ENCODE measurements around the gene COL23A1. TPM values are rescaled to one million over a fixed set of nuclear protein-coding genes. Genes with fewer than 3 reads are reported as not detected.

The COL23A1 gene
- polyA plus RNA-seq, 3 donors = 0.11 to 0.21 TPM; not detected in 1

DNA sequence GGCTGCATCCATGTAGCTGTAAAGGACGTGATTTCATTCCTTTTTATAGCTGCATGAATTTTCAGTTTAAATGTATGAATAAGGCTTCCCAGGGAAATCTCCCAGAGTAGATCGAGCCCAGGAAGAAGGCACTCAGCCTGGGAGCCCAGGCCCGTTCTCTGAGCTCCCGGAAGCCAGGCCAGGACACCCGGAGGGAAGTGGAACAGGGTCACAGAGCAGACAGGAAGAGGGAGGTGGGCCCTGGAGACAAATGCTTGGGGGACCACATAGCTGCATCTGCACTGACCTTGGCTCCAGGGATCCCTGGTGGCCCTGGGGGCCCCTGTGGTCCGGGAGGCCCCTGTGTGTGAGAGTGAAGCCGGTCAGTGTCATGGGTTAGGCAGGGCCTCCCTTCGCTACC is 337.9 kb downstream of the COL23A1 start:
- DNase-seq = no peak
- Histone ChIP-seq H3K9me3 (replicated peaks in 1 of 2; ENCODE audit: control insufficient read depth in 1 of 2, insufficient read depth in 1 of 2, low read length in 2 of 2) (no peaks in the 10 kb centered on the region), H3K4me1 (ENCODE audit: control insufficient read depth in 1 of 2, insufficient read depth in 2 of 2, low read length in 2 of 2) (peaks cover 0 to 20% of the 10 kb centered on the region in 2 donors), H3K4me2 (replicated peaks; ENCODE audit: extremely low read depth, low read length, poor library complexity, severe bottlenecking) (no peak overlapping the region), H3K4me3 (replicated peaks in 1 of 3; ENCODE audit: low read depth in 2 of 3, low read length in 3 of 3) (no peak overlapping the region), H2AFZ (ENCODE audit: insufficient read depth, low read depth, low read length, poor library complexity, severe bottlenecking) (no peak overlapping the region), H3K27ac (ENCODE audit: low read depth in 1 of 2, low read length in 2 of 2) (no peak overlapping the region), H3K27me3 (ENCODE audit: control insufficient read depth in 2 of 2, insufficient read depth in 2 of 2, low read length in 2 of 2) (no peaks in the 10 kb centered on the region), H3K79me2 (ENCODE audit: insufficient read depth, low read length) (no peaks in the 10 kb centered on the region), H3K9ac (ENCODE audit: insufficient read depth, low read length, poor library complexity, severe bottlenecking) (no peak overlapping the region), H3K36me3 (replicated peaks in 1 of 2; ENCODE audit: control insufficient read depth in 1 of 2, insufficient read depth in 2 of 2, low read length in 2 of 2) (no peaks in the 10 kb centered on the region), H4K20me1 (ENCODE audit: insufficient read depth, low read length) (no peaks in the 10 kb centered on the region)
- Mint-ChIP-seq H3K36me3 (no peaks in the 10 kb centered on the region), H3K27ac (no peak overlapping the region), H3K4me1 (peaks cover 3% of the 10 kb centered on the region), H3K4me3 (no peak overlapping the region), H3K27me3 (ENCODE audit: low read depth in 3 of 3) (peaks cover 0 to 4% (median 1%) of the 10 kb centered on the region in 3 donors), H3K9me3 (no peaks in the 10 kb centered on the region)
- intact Hi-C loops (cut with micrococcal nuclease) = no loop called here
- TF ChIP-seq, protein P1, sequence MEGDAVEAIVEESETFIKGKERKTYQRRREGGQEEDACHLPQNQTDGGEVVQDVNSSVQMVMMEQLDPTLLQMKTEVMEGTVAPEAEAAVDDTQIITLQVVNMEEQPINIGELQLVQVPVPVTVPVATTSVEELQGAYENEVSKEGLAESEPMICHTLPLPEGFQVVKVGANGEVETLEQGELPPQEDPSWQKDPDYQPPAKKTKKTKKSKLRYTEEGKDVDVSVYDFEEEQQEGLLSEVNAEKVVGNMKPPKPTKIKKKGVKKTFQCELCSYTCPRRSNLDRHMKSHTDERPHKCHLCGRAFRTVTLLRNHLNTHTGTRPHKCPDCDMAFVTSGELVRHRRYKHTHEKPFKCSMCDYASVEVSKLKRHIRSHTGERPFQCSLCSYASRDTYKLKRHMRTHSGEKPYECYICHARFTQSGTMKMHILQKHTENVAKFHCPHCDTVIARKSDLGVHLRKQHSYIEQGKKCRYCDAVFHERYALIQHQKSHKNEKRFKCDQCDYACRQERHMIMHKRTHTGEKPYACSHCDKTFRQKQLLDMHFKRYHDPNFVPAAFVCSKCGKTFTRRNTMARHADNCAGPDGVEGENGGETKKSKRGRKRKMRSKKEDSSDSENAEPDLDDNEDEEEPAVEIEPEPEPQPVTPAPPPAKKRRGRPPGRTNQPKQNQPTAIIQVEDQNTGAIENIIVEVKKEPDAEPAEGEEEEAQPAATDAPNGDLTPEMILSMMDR (IDR thresholded peaks at IDR 0.05) = no peak
- WGBS (ENCODE audit: insufficient coverage) = 39% methylated on average over 4 of the region's 8 CpGs

DNA sequence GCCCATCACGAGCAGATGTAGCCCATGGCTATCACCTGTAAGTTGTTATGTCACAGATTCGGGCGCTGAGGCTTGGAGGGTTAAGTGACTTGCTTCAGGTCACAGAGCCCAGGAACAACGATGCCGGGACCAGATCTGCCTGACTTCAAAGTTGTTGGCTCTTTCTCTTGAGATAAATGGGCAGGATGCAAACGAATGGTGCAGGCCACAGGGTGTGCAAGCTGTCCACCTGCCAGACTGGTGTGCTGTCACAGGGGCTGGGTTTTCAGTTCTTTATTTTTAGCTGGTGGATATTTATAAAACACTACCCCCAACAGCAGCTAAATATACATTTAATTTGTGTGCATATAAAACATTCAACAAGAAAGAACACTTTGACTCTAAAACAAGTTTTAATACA is 339.9 kb downstream of the COL23A1 start:
- peaks cover 3% of the 10 kb centered on the region for H3K4me1 Mint-ChIP-seq
- no peak overlapping the region for H3K27ac ChIP-seq (ENCODE audit: low read depth in 1 of 2, low read length in 2 of 2)
- TF ChIP-seq, protein P1 (IDR thresholded peaks at IDR 0.05) = no peak
- 97% methylated on average over 5 of the region's 6 CpGs for WGBS (ENCODE audit: insufficient coverage)
- H3K36me3 Mint-ChIP-seq = no peaks in the 10 kb centered on the region
- no peaks in the 10 kb centered on the region for H3K36me3 ChIP-seq (replicated peaks in 1 of 2; ENCODE audit: control insufficient read depth in 1 of 2, insufficient read depth in 2 of 2, low read length in 2 of 2)
- H3K27me3 Mint-ChIP-seq (ENCODE audit: low read depth in 3 of 3) = peaks cover 0 to 4% (median 1%) of the 10 kb centered on the region in 3 donors
- no peak overlapping the region for H3K4me2 ChIP-seq (replicated peaks; ENCODE audit: extremely low read depth, low read length, poor library complexity, severe bottlenecking)
- no peak overlapping the region for H2AFZ ChIP-seq (ENCODE audit: insufficient read depth, low read depth, low read length, poor library complexity, severe bottlenecking)
- no peak overlapping the region for H3K4me3 ChIP-seq (replicated peaks in 1 of 3; ENCODE audit: low read depth in 2 of 3, low read length in 3 of 3)
- H3K9ac ChIP-seq (ENCODE audit: insufficient read depth, low read length, poor library complexity, severe bottlenecking) = no peak overlapping the region
- no peaks in the 10 kb centered on the region for H3K27me3 ChIP-seq (ENCODE audit: control insufficient read depth in 2 of 2, insufficient read depth in 2 of 2, low read length in 2 of 2)
- H3K27ac Mint-ChIP-seq = no peak overlapping the region
- intact Hi-C loops (cut with micrococcal nuclease) = no loop called here
- no peaks in the 10 kb centered on the region for H3K79me2 ChIP-seq (ENCODE audit: insufficient read depth, low read length)
- H4K20me1 ChIP-seq (ENCODE audit: insufficient read depth, low read length) = no peaks in the 10 kb centered on the region
- H3K4me1 ChIP-seq (ENCODE audit: control insufficient read depth in 1 of 2, insufficient read depth in 2 of 2, low read length in 2 of 2) = peaks cover 0 to 20% of the 10 kb centered on the region in 2 donors
- DNase-seq = no peak
- H3K4me3 Mint-ChIP-seq = no peak overlapping the region
- H3K9me3 ChIP-seq (replicated peaks in 1 of 2; ENCODE audit: control insufficient read depth in 1 of 2, insufficient read depth in 1 of 2, low read length in 2 of 2) = no peaks in the 10 kb centered on the region
- H3K9me3 Mint-ChIP-seq = no peaks in the 10 kb centered on the region
